DND-41 (cell line): ENCODE results near the gene ITLN2.
"Not testable (repeated sequence)": the region's sequence is repeated elsewhere in the genome, so short reads cannot be mapped to it uniquely, and the experiment has no call there.

Experiments used
- ATAC-seq: fragments of 200-7000 bp; cut with Tn5 transposase; 3 replicates; pipeline ENCODE4 v1.9.1; 2021; ENCODE audit warnings: low read depth; ENCODE audit not compliant: insufficient read depth
- DNase-seq: peaks from one replicate; pipeline ENCODE4 v3.0.0-alpha.2; 2020
- H2AFZ ChIP-seq: 2 replicates; pipeline ENCODE4 v1.6.0; 2012; ENCODE audit warnings: low read depth, low read length
- H3K27ac ChIP-seq: 2 replicates; pipeline ENCODE4 v1.5.1; 2012; ENCODE audit warnings: low read length, inconsistent platforms
- H3K27me3 ChIP-seq: fragments of 200-600 bp; sonication (generic); 2 replicates; pipeline ENCODE4 v1.6.0; 2012; ENCODE audit warnings: low read length, mild to moderate bottlenecking, inconsistent platforms; ENCODE audit not compliant: insufficient read depth, poor library complexity
- H3K36me3 ChIP-seq: 2 replicates; pipeline ENCODE4 v1.5.1; 2012; ENCODE audit warnings: low read length, inconsistent platforms; ENCODE audit not compliant: insufficient read depth
- H3K4me1 ChIP-seq: 2 replicates; pipeline ENCODE4 v1.5.1; 2012; ENCODE audit warnings: mild to moderate bottlenecking, low read length; ENCODE audit not compliant: insufficient read depth
- H3K4me2 ChIP-seq: 2 replicates; pipeline ENCODE4 v1.6.0; 2012; ENCODE audit warnings: mild to moderate bottlenecking, moderate library complexity, low read length, inconsistent platforms; ENCODE audit not compliant: insufficient read depth
- H3K4me3 ChIP-seq, 2 experiments: fragments of 200-600 bp in 1 of 2; shearing (Covaris generic) in 1 of 2; 2 replicates each; pipeline ENCODE4 v1.5.1; 2012 to 2016; ENCODE audit warnings: inconsistent platforms in 2 of 2, low read length in 2 of 2, mild to moderate bottlenecking in 2 of 2, low read depth in 1 of 2, moderate library complexity in 1 of 2
- H3K79me2 ChIP-seq: 2 replicates; pipeline ENCODE4 v1.6.0; 2012; ENCODE audit warnings: low read length, inconsistent platforms; ENCODE audit not compliant: insufficient read depth
- H3K9ac ChIP-seq: 2 replicates; pipeline ENCODE4 v1.6.0; 2012; ENCODE audit warnings: low read depth, mild to moderate bottlenecking, inconsistent platforms, low read length, moderate library complexity
- H3K9me3 ChIP-seq: 2 replicates; pipeline ENCODE4 v1.5.1; 2012; ENCODE audit warnings: low read length, moderate library complexity, mild to moderate bottlenecking, inconsistent platforms; ENCODE audit not compliant: insufficient read depth, severe bottlenecking
- H4K20me1 ChIP-seq: 2 replicates; pipeline ENCODE4 v1.6.0; 2012; ENCODE audit warnings: low read length; ENCODE audit not compliant: insufficient read depth
- CTCF ChIP-seq: IDR thresholded peaks from 2 replicates; pipeline ENCODE4 v1.5.1; 2012; ENCODE audit warnings: borderline replicate concordance, low read length, moderate library complexity, mild to moderate bottlenecking; ENCODE audit not compliant: poor library complexity, severe bottlenecking; ENCODE audit errors: extremely low read depth
- EZH2 ChIP-seq: IDR thresholded peaks from 3 replicates; pipeline ENCODE4 v1.6.1; 2012; ENCODE audit warnings: borderline replicate concordance, low read depth, mild to moderate bottlenecking, moderate library complexity, low read length, inconsistent platforms; ENCODE audit not compliant: severe bottlenecking

ITLN2 gene

GRCh38 chr1:160993544-160994193, 39.1 kb upstream of the ITLN2 start:
- H2AFZ ChIP-seq, result no peak overlapping the region
- no peaks in the 10 kb centered on the region for H4K20me1 ChIP-seq
- no peak overlapping the region for H3K4me2 ChIP-seq
- TF ChIP-seq CTCF (peak; percentile 55), EZH2 (no peak)
- H3K9me3 ChIP-seq, result no peaks in the 10 kb centered on the region
- H3K27ac ChIP-seq, result no peak overlapping the region
- H3K79me2 ChIP-seq, result no peaks in the 10 kb centered on the region
- H3K4me1 ChIP-seq, result peaks cover 9% of the 10 kb centered on the region
- DNase-seq, result no peak
- ATAC-seq, result no peak; the same call in 2 of the 3 replicates
- H3K36me3 ChIP-seq, result no peaks in the 10 kb centered on the region
- no peak overlapping the region for H3K9ac ChIP-seq
- H3K27me3 ChIP-seq, result no peaks in the 10 kb centered on the region
- no peak overlapping the region for H3K4me3 ChIP-seq

GRCh38 chr1:160992036-160992435, 37.4 kb upstream of the ITLN2 start:
- ATAC-seq, DNase-seq, H4K20me1 ChIP-seq, H3K4me2 ChIP-seq, H3K4me1 ChIP-seq, H3K36me3 ChIP-seq, H3K79me2 ChIP-seq, H2AFZ ChIP-seq, H3K27me3 ChIP-seq, H3K27ac ChIP-seq, H3K9me3 ChIP-seq, H3K9ac ChIP-seq, H3K4me3 ChIP-seq: not testable (repeated sequence)

GRCh38 chr1:160987359-160988050, 32.9 kb upstream of the ITLN2 start:
- no peak overlapping the region for H3K9ac ChIP-seq
- H3K4me1 ChIP-seq, result peaks cover 9% of the 10 kb centered on the region
- no peak overlapping the region for H2AFZ ChIP-seq
- TF ChIP-seq CTCF (no peak), EZH2 (no peak)
- no peaks in the 10 kb centered on the region for H3K36me3 ChIP-seq
- ATAC-seq (no peak), DNase-seq (no peak)
- H3K9me3 ChIP-seq, result no peaks in the 10 kb centered on the region
- no peaks in the 10 kb centered on the region for H4K20me1 ChIP-seq
- H3K27me3 ChIP-seq, result no peaks in the 10 kb centered on the region
- no peak overlapping the region for H3K27ac ChIP-seq
- no peaks in the 10 kb centered on the region for H3K79me2 ChIP-seq
- no peak overlapping the region for H3K4me2 ChIP-seq
- no peak overlapping the region for H3K4me3 ChIP-seq

GRCh38 chr1:160985723-160986122, 31.1 kb upstream of the ITLN2 start:
- H3K79me2 ChIP-seq, result no peaks in the 10 kb centered on the region
- H3K4me3 ChIP-seq, result no peak overlapping the region
- H3K4me1 ChIP-seq, result peaks cover 9% of the 10 kb centered on the region
- no peaks in the 10 kb centered on the region for H3K27me3 ChIP-seq
- no peak overlapping the region for H3K4me2 ChIP-seq
- ATAC-seq (no peak), DNase-seq (no peak)
- no peaks in the 10 kb centered on the region for H3K9me3 ChIP-seq
- no peak overlapping the region for H3K9ac ChIP-seq
- no peak overlapping the region for H2AFZ ChIP-seq
- no peak for TF ChIP-seq CTCF
- no peak for TF ChIP-seq EZH2
- no peaks in the 10 kb centered on the region for H3K36me3 ChIP-seq
- no peak overlapping the region for H3K27ac ChIP-seq
- no peaks in the 10 kb centered on the region for H4K20me1 ChIP-seq
